GM12873 (cell line): ENCODE results near the gene ATOSA.

Experiments used
- CTCF ChIP-seq: IDR thresholded peaks from 2 replicates; pipeline ENCODE4 v1.5.1; 2012; ENCODE audit warnings: low read depth, mild to moderate bottlenecking, moderate library complexity, low read length, control low read depth; ENCODE audit not compliant: insufficient read depth; ENCODE audit errors: missing control alignments

The ATOSA gene

GRCh38 chr15:52682200-52682599 is 3.0 kb upstream of the ATOSA start:
- TF ChIP-seq CTCF: no peak

GRCh38 chr15:52681441-52681840 is 2.3 kb upstream of the ATOSA start:
- no peak for TF ChIP-seq CTCF

GRCh38 chr15:52680761-52681160 is 1.6 kb upstream of the ATOSA start:
- no peak for TF ChIP-seq CTCF

GRCh38 chr15:52680041-52680391 is 828 bp upstream of the ATOSA start:
- TF ChIP-seq CTCF: no peak

- no peak for TF ChIP-seq CTCF
These were observed 538 bp downstream of the ATOSA start for GRCh38 chr15:52678468-52679231.

GRCh38 chr15:52677593-52678467 is 1.4 kb downstream of the ATOSA start:
- no peak for TF ChIP-seq CTCF

GRCh38 chr15:52674831-52675230 is 4.4 kb downstream of the ATOSA start:
- TF ChIP-seq CTCF: no peak
